Mesothelial cell of epicardium (in vitro differentiated cells): ENCODE measurements around the gene MAP3K6. TPM values are rescaled to one million over a fixed set of nuclear protein-coding genes. Genes with fewer than 3 reads are reported as not detected.

Source experiments
- DNase-seq, 2 experiments: peaks; one replicate each; pipeline ENCODE4 v3.0.0; 2021; ENCODE audit warnings: low spot score in 2 of 2; ENCODE audit not compliant: unreplicated experiment in 2 of 2
- H3K27ac Mint-ChIP-seq: 2 replicates; pipeline ENCODE4 v1.8.0; 2021; ENCODE audit warnings: mixed read lengths
- H3K27me3 Mint-ChIP-seq: 2 replicates; pipeline ENCODE4 v1.8.0; 2021; ENCODE audit warnings: low read depth, mixed read lengths
- H3K36me3 Mint-ChIP-seq: 2 replicates; pipeline ENCODE4 v1.8.0; 2021; ENCODE audit warnings: mixed read lengths
- H3K4me1 Mint-ChIP-seq: 2 replicates; pipeline ENCODE4 v1.8.0; 2021; ENCODE audit warnings: mixed read lengths
- H3K4me3 Mint-ChIP-seq: 2 replicates; pipeline ENCODE4 v1.8.0; 2021; ENCODE audit warnings: mild to moderate bottlenecking, moderate library complexity, mixed read lengths
- H3K9me3 Mint-ChIP-seq: 2 replicates; pipeline ENCODE4 v1.8.0; 2021; ENCODE audit warnings: mixed read lengths
- total RNA-seq: library from RNA; stranded (reverse); gene quantifications from 3 replicates; pipeline ENCODE4 v1.2.1, GENCODE V29; 2021
- TF ChIP-seq, protein P1 (sequence below): fragments of 200-600 bp; sonication (generic); IDR thresholded peaks from one replicate; pipeline ENCODE4 v1.5.0; 2021; ENCODE audit warnings: antibody characterized with exemption; ENCODE audit not compliant: unreplicated experiment

The MAP3K6 gene
- total RNA-seq, 1 donor from 2014 or later: 13.7 TPM

GRCh38 chr1:27330786-27331185 is 36.0 kb downstream of the MAP3K6 start:
- H3K4me1 Mint-ChIP-seq: no peaks in the 10 kb centered on the region
- H3K36me3 Mint-ChIP-seq: peaks cover 13% of the 10 kb centered on the region
- no peak overlapping the region for H3K4me3 Mint-ChIP-seq
- H3K27ac Mint-ChIP-seq: no peak overlapping the region
- TF ChIP-seq, protein P1, sequence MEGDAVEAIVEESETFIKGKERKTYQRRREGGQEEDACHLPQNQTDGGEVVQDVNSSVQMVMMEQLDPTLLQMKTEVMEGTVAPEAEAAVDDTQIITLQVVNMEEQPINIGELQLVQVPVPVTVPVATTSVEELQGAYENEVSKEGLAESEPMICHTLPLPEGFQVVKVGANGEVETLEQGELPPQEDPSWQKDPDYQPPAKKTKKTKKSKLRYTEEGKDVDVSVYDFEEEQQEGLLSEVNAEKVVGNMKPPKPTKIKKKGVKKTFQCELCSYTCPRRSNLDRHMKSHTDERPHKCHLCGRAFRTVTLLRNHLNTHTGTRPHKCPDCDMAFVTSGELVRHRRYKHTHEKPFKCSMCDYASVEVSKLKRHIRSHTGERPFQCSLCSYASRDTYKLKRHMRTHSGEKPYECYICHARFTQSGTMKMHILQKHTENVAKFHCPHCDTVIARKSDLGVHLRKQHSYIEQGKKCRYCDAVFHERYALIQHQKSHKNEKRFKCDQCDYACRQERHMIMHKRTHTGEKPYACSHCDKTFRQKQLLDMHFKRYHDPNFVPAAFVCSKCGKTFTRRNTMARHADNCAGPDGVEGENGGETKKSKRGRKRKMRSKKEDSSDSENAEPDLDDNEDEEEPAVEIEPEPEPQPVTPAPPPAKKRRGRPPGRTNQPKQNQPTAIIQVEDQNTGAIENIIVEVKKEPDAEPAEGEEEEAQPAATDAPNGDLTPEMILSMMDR: no peak
- DNase-seq: no peak
- H3K27me3 Mint-ChIP-seq: no peaks in the 10 kb centered on the region
- H3K9me3 Mint-ChIP-seq: no peaks in the 10 kb centered on the region

- Mint-ChIP-seq H3K4me3 (no peak overlapping the region), H3K9me3 (no peaks in the 10 kb centered on the region), H3K27me3 (no peaks in the 10 kb centered on the region), H3K27ac (no peak overlapping the region), H3K36me3 (peaks cover 12% of the 10 kb centered on the region), H3K4me1 (peaks cover 8% of the 10 kb centered on the region)
- no peak for DNase-seq
- TF ChIP-seq, protein P1: no peak
These were observed 38.8 kb downstream of the MAP3K6 start for GRCh38 chr1:27327964-27328363.

- H3K27ac Mint-ChIP-seq: no peak overlapping the region
- H3K4me1 Mint-ChIP-seq: peaks cover 18% of the 10 kb centered on the region
- peaks cover 12% of the 10 kb centered on the region for H3K36me3 Mint-ChIP-seq
- H3K4me3 Mint-ChIP-seq: no peak overlapping the region
- no peaks in the 10 kb centered on the region for H3K9me3 Mint-ChIP-seq
- no peak for DNase-seq
- no peaks in the 10 kb centered on the region for H3K27me3 Mint-ChIP-seq
- TF ChIP-seq, protein P1: no peak
These were observed 41.5 kb downstream of the MAP3K6 start for GRCh38 chr1:27325286-27325685.

DNA sequence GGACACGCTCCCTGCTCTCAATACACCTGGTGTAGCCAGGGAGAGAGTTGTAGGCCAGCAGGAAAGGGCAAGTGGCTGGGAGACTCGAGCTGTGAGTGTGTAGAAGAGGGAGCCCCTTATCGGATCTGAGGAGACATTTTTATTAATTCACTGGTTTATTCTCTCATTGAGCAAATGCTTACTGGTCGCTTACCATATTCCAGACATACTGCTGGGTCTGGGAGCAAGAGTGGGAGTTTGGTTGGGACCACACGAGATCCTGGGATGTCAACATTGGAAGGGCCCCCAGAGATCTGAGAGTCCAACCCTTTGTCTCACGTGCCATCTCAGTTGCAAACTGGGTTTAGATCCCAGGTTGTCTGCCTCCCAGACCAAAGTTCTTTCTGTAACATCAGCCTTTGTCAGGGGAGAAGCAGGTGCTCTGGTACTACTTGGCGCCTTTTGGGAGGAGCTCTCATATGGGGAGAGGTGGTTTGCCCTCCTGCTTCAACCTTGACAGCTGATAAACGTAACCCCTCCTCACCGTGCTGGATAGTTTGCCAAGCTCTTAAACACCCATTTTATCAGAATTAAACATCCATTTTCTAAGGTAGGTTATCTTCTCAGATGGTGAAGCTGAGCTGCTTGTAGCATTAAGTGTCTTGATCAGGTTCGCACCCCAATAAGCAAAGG is 44.1 kb downstream of the MAP3K6 start:
- Mint-ChIP-seq H3K9me3 (no peaks in the 10 kb centered on the region), H3K36me3 (peaks cover 10% of the 10 kb centered on the region), H3K27me3 (no peaks in the 10 kb centered on the region), H3K4me3 (peak overlapping the region; percentile 94), H3K27ac (peak overlapping the region; percentile 97), H3K4me1 (peaks cover 30% of the 10 kb centered on the region)
- TF ChIP-seq, protein P1: no peak
- no peak for DNase-seq

- TF ChIP-seq, protein P1: no peak
- H3K27ac Mint-ChIP-seq: peak within 1 kb of the TSS; percentile 97
- peaks cover 32% of the 10 kb centered on the region for H3K4me1 Mint-ChIP-seq
- no peaks in the 10 kb centered on the region for H3K27me3 Mint-ChIP-seq
- H3K9me3 Mint-ChIP-seq: no peaks in the 10 kb centered on the region
- peaks cover 10% of the 10 kb centered on the region for H3K36me3 Mint-ChIP-seq
- peak within 1 kb of the TSS; percentile 94 for H3K4me3 Mint-ChIP-seq
- peak; percentile 95 to 98 for DNase-seq
These were observed 44.8 kb downstream of the MAP3K6 start, which contains the start of gene TMEM222 for GRCh38 chr1:27321813-27322568. Gene TMEM222, plus strand, starts transcription at chr1:27322163. Its CDS starts 35 bp downstream, at chr1:27322198.
